T-helper 17 cell (primary cell): ENCODE data around the gene RSPRY1. TPM values are rescaled to one million over a fixed set of nuclear protein-coding genes. Genes with fewer than 3 reads are reported as not detected.

Source experiments
- ATAC-seq: fragments of 150-1000 bp; cut with Tn5 transposase; 2 replicates; pipeline ENCODE4 v1.10.0; 2021; ENCODE audit warnings: mild to moderate bottlenecking, moderate library complexity
- DNase-seq, 3 donors: peaks; one replicate each; pipeline versions ENCODE4 v3.0.0 to v3.0.0-alpha.2; 2020 to 2021
- H3K9me3 ChIP-seq: one replicate; pipeline ENCODE4 v1.7.0; 2013; ENCODE audit warnings: low read length, mild to moderate bottlenecking; ENCODE audit not compliant: control insufficient read depth, poor library complexity, severe bottlenecking
- H3K27ac Mint-ChIP-seq: one replicate; pipeline ENCODE4 v1.8.0; 2022; ENCODE audit warnings: mild to moderate bottlenecking, moderate library complexity, mixed read lengths
- H3K27me3 Mint-ChIP-seq: one replicate; pipeline ENCODE4 v1.8.0; 2022; ENCODE audit warnings: mixed read lengths
- H3K36me3 Mint-ChIP-seq: one replicate; pipeline ENCODE4 v1.8.0; 2022; ENCODE audit warnings: low read depth, mixed read lengths
- H3K4me1 Mint-ChIP-seq: one replicate; pipeline ENCODE4 v1.8.0; 2022; ENCODE audit warnings: mild to moderate bottlenecking, mixed read lengths
- H3K4me3 Mint-ChIP-seq: one replicate; pipeline ENCODE4 v1.8.0; 2022; ENCODE audit warnings: mild to moderate bottlenecking, moderate library complexity, mixed read lengths
- total RNA-seq, 4 donors: library from RNA in 2 of 4; stranded (reverse) in 2 of 4; gene quantifications; one replicate each; pipeline ENCODE4 v1.2.3 and lab custom pipeline; 2022 to 2026

The RSPRY1 gene
- total RNA-seq, 2 donors from 2014 or later: 19.1 to 23.8 TPM

DNA sequence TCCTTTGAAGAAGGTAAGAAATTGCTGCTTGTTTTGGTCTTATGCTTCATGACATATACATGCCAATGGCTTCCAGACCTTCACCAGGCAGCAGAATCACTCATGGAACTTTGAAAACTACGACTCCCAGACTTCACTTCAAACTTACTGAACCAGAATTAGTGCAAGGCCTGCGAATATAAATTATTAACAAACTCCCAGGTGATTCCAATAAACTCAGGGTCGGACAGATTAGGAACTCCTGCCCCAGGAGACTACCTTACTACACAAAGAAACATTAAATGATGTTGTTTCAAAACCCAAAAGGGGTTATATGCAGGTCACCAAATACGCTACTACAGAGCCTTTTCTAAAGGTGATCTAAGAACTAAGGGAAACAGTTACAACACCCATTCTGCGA lies 20.6 kb upstream of the RSPRY1 start:
- DNase-seq: no peak
- Mint-ChIP-seq H3K36me3 (peaks cover 5% of the 10 kb centered on the region), H3K4me3 (no peak overlapping the region), H3K27me3 (no peaks in the 10 kb centered on the region), H3K27ac (no peak overlapping the region), H3K4me1 (peaks cover 6% of the 10 kb centered on the region)
- H3K9me3 ChIP-seq: no peaks in the 10 kb centered on the region
- no peak for ATAC-seq

DNA sequence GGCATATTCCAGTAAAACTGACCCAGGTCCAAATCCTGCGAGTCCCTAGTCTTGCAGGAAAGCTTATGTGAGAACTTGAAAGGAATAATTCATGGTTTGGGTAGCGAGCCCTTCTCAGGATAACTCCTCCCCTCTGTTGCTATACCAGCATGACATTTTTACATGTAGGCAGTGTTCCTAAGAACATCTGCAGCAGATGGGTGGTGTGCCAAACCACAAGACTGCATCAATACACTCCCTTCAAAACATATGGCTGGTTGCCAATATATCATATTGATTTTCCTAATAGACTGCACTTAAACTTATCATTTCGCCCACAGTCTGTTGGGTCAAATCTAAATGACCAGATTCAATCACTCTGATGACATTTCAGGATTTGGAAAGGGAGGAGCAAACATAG lies 20.2 kb upstream of the RSPRY1 start:
- H3K36me3 Mint-ChIP-seq: peaks cover 6% of the 10 kb centered on the region
- H3K4me1 Mint-ChIP-seq: peaks cover 6% of the 10 kb centered on the region
- no peak overlapping the region for H3K27ac Mint-ChIP-seq
- H3K27me3 Mint-ChIP-seq: no peaks in the 10 kb centered on the region
- no peak overlapping the region for H3K4me3 Mint-ChIP-seq
- ATAC-seq (no peak), DNase-seq (no peak)
- no peaks in the 10 kb centered on the region for H3K9me3 ChIP-seq

DNA sequence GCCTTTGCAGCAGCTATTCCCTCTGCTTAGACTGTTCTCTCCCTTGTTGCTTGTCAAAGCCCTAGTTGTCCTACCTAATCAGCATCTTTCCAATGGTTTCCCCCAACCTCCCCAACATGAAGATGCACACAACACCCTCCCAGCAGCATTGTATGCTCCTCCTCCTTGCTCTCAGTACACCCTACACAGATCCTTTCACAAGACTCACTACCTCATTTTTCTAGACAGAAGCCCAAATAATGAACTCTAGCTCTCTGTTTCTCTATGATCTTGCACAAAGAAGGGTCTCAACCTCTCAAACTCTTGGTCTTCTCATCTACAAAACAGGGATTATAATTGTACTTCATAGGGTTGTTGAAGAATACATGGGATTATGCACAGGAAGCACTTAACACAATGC lies 19.7 kb upstream of the RSPRY1 start:
- DNase-seq: no peak
- no peaks in the 10 kb centered on the region for H3K27me3 Mint-ChIP-seq
- peaks cover 11% of the 10 kb centered on the region for H3K36me3 Mint-ChIP-seq
- no peaks in the 10 kb centered on the region for H3K9me3 ChIP-seq
- no peak overlapping the region for H3K4me3 Mint-ChIP-seq
- ATAC-seq: no peak
- no peak overlapping the region for H3K27ac Mint-ChIP-seq
- H3K4me1 Mint-ChIP-seq: peaks cover 10% of the 10 kb centered on the region

DNA sequence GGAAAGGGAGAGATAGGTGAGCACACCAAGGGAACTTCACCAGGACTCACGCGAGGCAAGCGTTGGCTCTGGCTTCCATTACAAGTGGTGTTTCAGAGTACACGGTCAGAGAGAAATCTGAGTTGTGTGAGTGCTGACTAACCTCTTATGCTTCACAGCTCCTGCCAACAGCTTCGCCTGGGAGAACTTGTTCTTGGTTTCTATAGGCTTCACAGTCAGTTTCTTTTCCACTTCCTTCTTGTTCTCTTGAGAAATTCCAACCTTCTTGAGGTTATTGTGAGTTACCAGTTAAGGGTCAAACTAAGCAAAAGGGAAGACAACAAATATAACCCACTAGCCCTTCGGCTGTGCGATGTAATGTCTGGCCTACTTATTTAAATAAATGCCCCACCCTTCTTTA lies 19.2 kb upstream of the RSPRY1 start:
- no peak overlapping the region for H3K4me3 Mint-ChIP-seq
- DNase-seq (no peak), ATAC-seq (no peak)
- no peaks in the 10 kb centered on the region for H3K9me3 ChIP-seq
- no peak overlapping the region for H3K27ac Mint-ChIP-seq
- no peaks in the 10 kb centered on the region for H3K27me3 Mint-ChIP-seq
- peaks cover 13% of the 10 kb centered on the region for H3K4me1 Mint-ChIP-seq
- peaks cover 14% of the 10 kb centered on the region for H3K36me3 Mint-ChIP-seq

DNA sequence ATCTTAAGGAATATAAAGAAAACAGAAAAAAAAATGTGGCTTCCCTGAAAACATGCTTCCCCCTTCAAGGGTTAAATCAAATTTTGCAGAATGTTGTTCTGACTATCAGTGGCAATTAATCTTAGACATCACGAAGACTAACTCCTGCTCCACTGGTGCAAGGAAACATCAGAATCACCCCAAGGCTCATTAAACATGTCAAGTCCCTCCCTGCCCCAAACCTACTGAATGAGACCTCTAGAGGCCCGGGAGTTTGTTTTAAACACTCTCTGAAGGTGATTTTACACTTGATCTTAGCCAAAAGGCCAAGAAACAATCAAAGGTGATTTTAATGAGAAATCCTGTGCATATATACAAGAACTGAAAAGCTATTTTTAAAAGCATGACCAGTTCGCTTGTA lies 18.6 kb upstream of the RSPRY1 start:
- Mint-ChIP-seq H3K4me1 (peaks cover 14% of the 10 kb centered on the region), H3K36me3 (peaks cover 15% of the 10 kb centered on the region), H3K27me3 (no peaks in the 10 kb centered on the region), H3K27ac (no peak overlapping the region), H3K4me3 (no peak overlapping the region)
- no peak for DNase-seq
- ATAC-seq: no peak
- H3K9me3 ChIP-seq: no peaks in the 10 kb centered on the region

DNA sequence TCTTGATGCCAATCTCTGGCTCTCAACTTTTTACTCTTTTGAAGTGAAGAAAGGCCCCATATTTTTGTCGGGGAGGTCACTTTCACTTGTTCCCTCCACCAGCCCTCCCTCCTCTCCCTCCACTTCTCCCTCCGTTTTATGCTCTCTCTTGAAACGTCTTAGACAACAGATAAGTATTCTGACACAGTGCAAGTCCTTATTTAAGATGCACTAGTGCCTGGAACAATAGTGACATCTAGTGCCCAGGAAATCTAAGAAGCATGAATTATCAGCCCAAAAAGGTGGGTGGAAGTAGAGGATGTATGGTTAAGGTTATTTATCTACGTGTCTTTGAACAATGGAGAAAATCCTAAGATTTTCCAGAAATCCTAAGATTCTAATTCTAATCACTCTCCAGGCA lies 18.2 kb upstream of the RSPRY1 start:
- no peak overlapping the region for H3K27ac Mint-ChIP-seq
- no peak for DNase-seq
- H3K4me1 Mint-ChIP-seq: peaks cover 15% of the 10 kb centered on the region
- no peaks in the 10 kb centered on the region for H3K27me3 Mint-ChIP-seq
- no peak overlapping the region for H3K4me3 Mint-ChIP-seq
- H3K9me3 ChIP-seq: no peaks in the 10 kb centered on the region
- H3K36me3 Mint-ChIP-seq: peaks cover 15% of the 10 kb centered on the region
- ATAC-seq: peak; percentile 87

DNA sequence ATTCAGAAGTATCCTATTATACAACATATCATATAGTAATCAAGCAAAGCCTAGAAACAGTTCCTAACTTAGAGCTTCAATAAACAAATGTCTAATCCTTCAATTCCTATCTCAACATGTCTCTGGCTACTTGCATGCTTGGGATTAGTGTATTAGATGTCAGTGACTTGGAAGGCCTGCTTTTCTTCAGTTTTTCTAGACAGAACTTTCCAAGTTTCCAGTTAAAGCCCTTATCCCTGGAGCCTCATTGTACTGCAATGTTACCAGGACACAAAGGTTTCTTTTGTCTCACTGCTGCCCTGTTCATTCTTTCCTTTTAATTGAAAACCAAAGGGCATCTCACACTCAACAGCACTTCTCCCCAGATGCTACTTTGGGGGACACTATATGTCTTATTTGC lies 16.8 kb upstream of the RSPRY1 start:
- ATAC-seq: no peak
- Mint-ChIP-seq H3K27ac (no peak overlapping the region), H3K27me3 (no peaks in the 10 kb centered on the region), H3K36me3 (peaks cover 17% of the 10 kb centered on the region), H3K4me3 (no peak overlapping the region), H3K4me1 (peaks cover 13% of the 10 kb centered on the region)
- no peaks in the 10 kb centered on the region for H3K9me3 ChIP-seq
- DNase-seq: no peak

DNA sequence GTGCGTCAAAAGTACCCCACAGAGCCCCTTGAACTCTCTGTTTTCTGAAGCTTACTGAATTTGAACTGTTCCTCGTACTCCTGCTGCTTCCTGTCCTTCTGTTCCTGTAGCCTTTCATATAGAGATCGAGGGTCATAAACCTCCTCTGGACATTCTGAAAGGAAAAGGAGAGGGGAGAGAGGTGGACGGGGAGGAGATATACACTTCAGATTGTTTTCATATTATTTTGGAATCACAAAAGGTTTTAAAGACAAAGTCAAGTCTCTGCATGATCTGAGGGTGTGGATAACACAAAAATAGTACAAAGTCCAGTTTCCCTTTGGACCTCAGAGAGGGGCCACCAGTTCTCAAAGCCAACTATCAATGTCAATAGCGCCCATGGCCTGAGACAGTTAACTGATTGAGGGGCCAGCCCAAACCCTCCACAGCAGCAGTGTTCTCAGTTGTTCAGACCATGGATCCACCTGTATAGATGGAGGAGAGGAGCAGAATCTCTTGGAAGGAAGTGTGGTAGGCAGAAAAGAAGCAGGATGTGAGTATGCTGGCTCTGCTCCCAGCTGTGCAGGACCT lies 13.3 kb upstream of the RSPRY1 start:
- ATAC-seq: no peak
- no peak overlapping the region for H3K27ac Mint-ChIP-seq
- H3K4me1 Mint-ChIP-seq: peaks cover 18% of the 10 kb centered on the region
- no peak for DNase-seq
- no peaks in the 10 kb centered on the region for H3K27me3 Mint-ChIP-seq
- H3K4me3 Mint-ChIP-seq: no peak overlapping the region
- peaks cover 13% of the 10 kb centered on the region for H3K36me3 Mint-ChIP-seq
- H3K9me3 ChIP-seq: no peaks in the 10 kb centered on the region

DNA sequence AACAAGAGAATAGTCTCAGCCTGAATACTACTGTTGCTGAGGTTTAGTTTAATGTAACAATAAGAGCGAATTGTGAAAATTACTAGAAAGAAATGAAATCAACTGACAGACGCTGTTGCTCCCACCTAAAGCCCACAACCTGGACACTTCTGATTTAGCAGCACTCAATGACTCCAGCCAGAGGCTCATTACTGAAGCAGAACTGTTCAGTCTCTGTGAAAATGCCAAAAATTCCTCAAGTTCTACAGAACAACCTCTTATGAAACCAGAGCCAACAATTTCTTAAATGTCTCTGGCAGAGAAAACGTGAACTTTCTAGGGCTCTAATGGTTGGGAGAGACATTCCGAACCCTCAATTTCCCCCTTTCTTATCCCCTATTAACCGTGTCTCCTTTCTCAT lies 10.2 kb upstream of the RSPRY1 start:
- H3K4me1 Mint-ChIP-seq: peaks cover 21% of the 10 kb centered on the region
- H3K36me3 Mint-ChIP-seq: peaks cover 15% of the 10 kb centered on the region
- H3K27ac Mint-ChIP-seq: peak overlapping the region; percentile 75
- no peak for ATAC-seq
- H3K27me3 Mint-ChIP-seq: no peaks in the 10 kb centered on the region
- no peak overlapping the region for H3K4me3 Mint-ChIP-seq
- no peak for DNase-seq
- no peaks in the 10 kb centered on the region for H3K9me3 ChIP-seq

DNA sequence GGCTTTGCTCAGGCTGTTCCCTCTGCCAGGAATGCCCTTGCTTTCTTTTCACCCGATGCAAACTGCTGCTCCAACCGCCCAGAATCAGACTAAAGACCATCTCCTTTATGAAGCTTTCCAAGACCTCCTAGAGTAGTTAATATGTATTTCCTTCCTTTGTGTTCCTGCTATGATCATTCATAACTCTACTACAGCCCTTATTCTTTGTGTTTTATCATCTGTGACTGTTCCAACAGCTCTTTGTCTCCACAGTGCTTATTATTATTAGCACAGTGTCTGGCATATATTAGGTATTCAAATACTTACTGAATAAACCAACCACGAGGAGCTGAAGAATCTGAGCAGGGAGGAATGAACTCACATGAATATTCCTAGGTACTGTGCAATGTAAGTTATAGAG lies 7.9 kb upstream of the RSPRY1 start:
- no peaks in the 10 kb centered on the region for H3K9me3 ChIP-seq
- H3K27ac Mint-ChIP-seq: no peak overlapping the region
- no peak overlapping the region for H3K4me3 Mint-ChIP-seq
- ATAC-seq (no peak), DNase-seq (no peak)
- peaks cover 5% of the 10 kb centered on the region for H3K36me3 Mint-ChIP-seq
- peaks cover 17% of the 10 kb centered on the region for H3K4me1 Mint-ChIP-seq
- H3K27me3 Mint-ChIP-seq: no peaks in the 10 kb centered on the region

DNA sequence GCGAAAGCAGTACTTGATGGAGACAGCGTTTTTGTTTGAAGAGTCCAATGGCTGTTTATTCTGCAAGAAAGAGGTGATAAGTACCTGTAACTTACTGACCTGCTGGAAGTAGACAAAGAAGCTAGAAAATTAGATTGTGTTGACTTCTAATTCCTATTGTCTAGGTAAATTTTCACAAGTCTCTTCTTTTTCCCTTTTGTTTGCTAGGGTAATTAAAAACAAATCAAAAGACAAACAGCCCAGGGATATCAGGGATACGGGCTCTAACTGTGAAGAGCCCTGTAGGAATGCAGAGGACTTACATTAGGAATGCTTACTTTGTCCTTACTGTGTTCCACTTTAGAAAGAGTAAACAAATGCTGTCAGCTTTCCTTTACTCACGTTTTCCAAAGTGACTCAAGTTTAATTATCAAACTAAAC lies 7.3 kb upstream of the RSPRY1 start:
- H3K9me3 ChIP-seq: no peaks in the 10 kb centered on the region
- Mint-ChIP-seq H3K4me1 (peaks cover 19% of the 10 kb centered on the region), H3K4me3 (no peak overlapping the region), H3K27ac (no peak overlapping the region), H3K27me3 (no peaks in the 10 kb centered on the region), H3K36me3 (peaks cover 3% of the 10 kb centered on the region)
- DNase-seq: no peak
- no peak for ATAC-seq

DNA sequence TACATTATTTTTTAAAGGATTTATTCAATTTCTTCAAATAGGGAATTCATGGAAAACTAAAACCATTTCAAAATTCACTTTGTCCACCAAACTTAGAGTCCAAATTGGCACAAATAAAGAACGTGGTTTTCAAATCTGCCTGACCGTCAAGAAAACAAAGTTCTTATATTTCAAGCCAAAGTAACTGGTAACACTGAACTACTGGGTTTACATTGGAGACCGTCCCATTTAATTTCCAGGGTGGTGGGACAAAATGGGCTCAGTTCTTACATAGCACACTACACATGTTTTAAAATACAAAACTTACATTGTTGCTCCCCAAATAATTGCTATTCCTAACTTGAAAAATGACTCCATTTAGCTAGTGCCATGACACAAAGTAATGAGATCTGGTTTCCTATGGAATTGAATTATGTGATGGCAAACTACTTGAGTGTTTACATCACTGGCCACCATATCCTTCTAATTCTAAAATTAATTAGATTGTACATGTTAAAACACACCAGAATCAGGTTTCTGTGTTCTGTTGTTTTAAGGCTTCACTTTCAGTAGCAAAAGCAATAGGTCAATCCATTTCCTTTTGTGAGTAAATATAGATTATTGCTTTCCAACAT lies 6.8 kb upstream of the RSPRY1 start:
- H3K27me3 Mint-ChIP-seq: no peaks in the 10 kb centered on the region
- H3K9me3 ChIP-seq: no peaks in the 10 kb centered on the region

DNA sequence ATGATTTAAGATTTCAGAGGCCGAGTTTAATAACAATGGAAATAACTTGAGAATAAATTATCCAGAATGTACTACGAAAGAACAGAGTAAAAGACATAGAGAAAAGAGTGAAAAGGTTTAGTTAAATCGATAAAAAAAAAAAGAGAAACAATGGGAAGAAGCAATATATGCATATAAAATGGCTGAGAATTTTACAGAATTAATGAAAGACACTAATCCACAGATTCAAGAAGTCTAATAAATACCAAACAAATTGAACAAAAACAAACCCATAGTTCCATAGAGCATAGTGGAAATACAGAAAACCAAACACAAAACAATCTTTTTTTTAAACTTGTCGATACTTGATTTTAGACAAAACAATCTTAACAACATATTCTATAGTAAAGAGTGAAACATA lies 2.0 kb upstream of the RSPRY1 start:
- DNase-seq (no peak), ATAC-seq (no peak)
- no peaks in the 10 kb centered on the region for H3K9me3 ChIP-seq
- H3K4me3 Mint-ChIP-seq: peak overlapping the region; percentile 33
- peaks cover 8% of the 10 kb centered on the region for H3K36me3 Mint-ChIP-seq
- peaks cover 37% of the 10 kb centered on the region for H3K4me1 Mint-ChIP-seq
- peak overlapping the region; percentile 19 for H3K27ac Mint-ChIP-seq
- no peaks in the 10 kb centered on the region for H3K27me3 Mint-ChIP-seq

More for the DNA sequence above, 6.8 kb upstream of the RSPRY1 start:
- DNase-seq (no peak), ATAC-seq (no peak)
- Mint-ChIP-seq H3K4me1 (peaks cover 23% of the 10 kb centered on the region), H3K4me3 (no peak overlapping the region), H3K27ac (no peak overlapping the region), H3K36me3 (peaks cover 3% of the 10 kb centered on the region)

DNA sequence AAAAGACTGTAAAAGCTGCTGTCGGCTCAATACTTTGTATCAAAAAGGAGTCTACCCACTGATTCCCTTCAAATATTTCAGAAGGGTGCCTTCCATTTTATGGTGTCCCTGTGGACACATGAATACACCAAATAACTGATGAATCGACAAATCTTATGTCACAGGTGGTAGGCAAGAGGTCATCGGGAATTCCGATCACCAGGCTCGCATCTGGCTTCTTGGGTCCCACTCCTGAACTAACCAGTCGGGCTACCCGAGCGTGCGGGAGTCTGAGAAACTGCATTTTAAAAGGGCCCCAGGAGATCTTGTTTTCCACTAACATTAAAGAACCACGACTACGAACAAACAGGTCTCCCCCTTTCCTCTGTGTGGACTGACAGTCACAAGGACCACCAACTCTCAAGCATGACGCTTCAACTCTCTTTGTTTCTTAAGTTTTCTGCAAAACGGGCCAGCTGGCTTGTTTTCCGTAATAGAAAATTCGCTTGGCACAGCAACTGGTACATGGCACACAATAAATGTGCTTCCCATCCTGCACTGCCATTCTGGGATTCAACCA lies 1.2 kb upstream of the RSPRY1 start:
- Mint-ChIP-seq H3K27me3 (no peaks in the 10 kb centered on the region), H3K27ac (peak overlapping the region; percentile 99), H3K36me3 (peaks cover 8% of the 10 kb centered on the region), H3K4me1 (peaks cover 39% of the 10 kb centered on the region), H3K4me3 (peak overlapping the region; percentile 99)
- no peaks in the 10 kb centered on the region for H3K9me3 ChIP-seq
- no peak for DNase-seq
- ATAC-seq: no peak
